NOMO-1 treated with DMSO at 0.1 percent for 48 hours (cell line): ENCODE results near the gene FANCE.

ENCODE experiments used
- DNase-seq: peaks from one replicate; lab custom pipeline; 2025; ENCODE audit not compliant: unreplicated experiment; lab: John Stamatoyannopoulos, UW

The FANCE gene

GRCh38 chr6:35452183-35453090, at the start of gene FANCE:
FANCE (plus strand) TSS chr6:35452338; CDS start chr6:35452546, 208 bp downstream.
- peak; percentile 85 for DNase-seq

GRCh38 chr6:35402856-35403191, 49.3 kb upstream of the FANCE start:
- DNase-seq: no peak

- no peak for DNase-seq
Measured at GRCh38 chr6:35403544-35404442, 48.3 kb upstream of the FANCE start.

- DNase-seq: no peak
Measured at GRCh38 chr6:35406711-35407485, 45.2 kb upstream of the FANCE start.

GRCh38 chr6:35409245-35409644, 42.9 kb upstream of the FANCE start:
- DNase-seq: no peak

- no peak for DNase-seq
Measured at GRCh38 chr6:35410131-35410530, 42.0 kb upstream of the FANCE start.

GRCh38 chr6:35411066-35411465, 41.1 kb upstream of the FANCE start:
- DNase-seq: peak; percentile 11

- no peak for DNase-seq
Measured at GRCh38 chr6:35412102-35412501, 40.0 kb upstream of the FANCE start.

- DNase-seq: no peak
Measured at GRCh38 chr6:35413911-35414310, 38.2 kb upstream of the FANCE start.

- no peak for DNase-seq
Measured at GRCh38 chr6:35415065-35415891, 36.9 kb upstream of the FANCE start.

- no peak for DNase-seq
Measured at GRCh38 chr6:35417979-35418661, 34.0 kb upstream of the FANCE start.

GRCh38 chr6:35419417-35419816, 32.7 kb upstream of the FANCE start:
- no peak for DNase-seq

- no peak for DNase-seq
Measured at GRCh38 chr6:35419961-35420360, 32.2 kb upstream of the FANCE start.

- DNase-seq: no peak
Measured at GRCh38 chr6:35425284-35425683, 26.9 kb upstream of the FANCE start.

- peak; percentile 75 for DNase-seq
Measured at GRCh38 chr6:35426074-35426473, 26.1 kb upstream of the FANCE start.

- DNase-seq: no peak
Measured at GRCh38 chr6:35427435-35427834, 24.7 kb upstream of the FANCE start.

GRCh38 chr6:35427851-35428321, 24.3 kb upstream of the FANCE start:
- no peak for DNase-seq

GRCh38 chr6:35428421-35429149, 23.6 kb upstream of the FANCE start:
- no peak for DNase-seq

GRCh38 chr6:35429463-35429862, 22.7 kb upstream of the FANCE start:
- DNase-seq: no peak
